Panc1 (cell line): Measurements from ENCODE around the gene DOK6. TPM values are rescaled to one million over a fixed set of nuclear protein-coding genes. Genes with fewer than 3 reads are reported as not detected.

Experiments used
- ATAC-seq: fragments of 200-7000 bp; cut with Tn5 transposase; 2 replicates; pipeline ENCODE4 v1.9.1; 2020; ENCODE audit warnings: mild to moderate bottlenecking, moderate library complexity
- BruUV-seq: library from RNA; stranded (reverse); fragments of 400-500 nt; replicated peaks from 2 replicates; lab custom pipeline; 2021; lab: Mats Ljungman, UMichigan
- CTCF ChIA-PET: fragments of 300-600 bp; sonication (Branson Sonifier 250); formaldehyde crosslinking; loops from one replicate; lab custom pipeline; 2022; ENCODE audit warnings: antibody characterized with exemption; lab: Charles Lee
- POLR2A ChIA-PET: fragments of 300-600 bp; sonication (Branson Sonifier 250); formaldehyde crosslinking; loops from one replicate; lab custom pipeline; 2022; ENCODE audit warnings: antibody characterized with exemption; lab: Charles Lee
- DNase-seq: peaks from one replicate; pipeline ENCODE4 v3.0.0-alpha.2; 2010; ENCODE audit warnings: low read depth, low spot score
- H3K27ac ChIP-seq: 2 replicates; pipeline ENCODE4 v1.5.1; 2011; ENCODE audit warnings: mild to moderate bottlenecking, low read length, inconsistent platforms
- H3K27me3 ChIP-seq: fragments of 200-500 bp; sonication (Bioruptor generic); 2 replicates; pipeline ENCODE4 v1.6.0; 2014; ENCODE audit warnings: low read length, inconsistent platforms; ENCODE audit not compliant: control insufficient read depth, insufficient read depth
- H3K36me3 ChIP-seq: fragments of 200-500 bp; sonication (Bioruptor generic); 2 replicates; pipeline ENCODE4 v1.5.1; 2014; ENCODE audit warnings: inconsistent platforms, mild to moderate bottlenecking, low read length, moderate library complexity; ENCODE audit not compliant: control insufficient read depth, insufficient read depth
- H3K4me1 ChIP-seq: 2 replicates; pipeline ENCODE4 v1.5.1; 2011; ENCODE audit warnings: inconsistent platforms, mild to moderate bottlenecking, low read length, moderate library complexity; ENCODE audit not compliant: control insufficient read depth, insufficient read depth
- H3K4me3 ChIP-seq, 2 experiments: 2 replicates each; pipeline ENCODE4 v1.5.1; 2011 to 2012; ENCODE audit warnings: low read depth in 2 of 2, low read length in 2 of 2, mild to moderate bottlenecking in 2 of 2, inconsistent platforms in 1 of 2, moderate library complexity in 1 of 2
- H3K9me3 ChIP-seq: fragments of 200-500 bp; sonication (Bioruptor generic); 2 replicates; pipeline ENCODE4 v1.5.1; 2014; ENCODE audit warnings: low read depth, mild to moderate bottlenecking, inconsistent platforms, low read length, moderate library complexity; ENCODE audit not compliant: control insufficient read depth, insufficient read depth
- CTCF ChIP-seq: fragments of 450-650 bp; IDR thresholded peaks from 2 replicates; pipeline ENCODE4 v1.5.1; 2017; ENCODE audit warnings: mild to moderate bottlenecking
- POLR2AphosphoS5 ChIP-seq: IDR thresholded peaks from 2 replicates; pipeline ENCODE4 v1.6.1; 2012; ENCODE audit warnings: mild to moderate bottlenecking, low read depth, low read length, moderate library complexity
- SIN3A ChIP-seq: IDR thresholded peaks from 2 replicates; pipeline ENCODE4 v1.6.1; 2012; ENCODE audit warnings: low read depth, mild to moderate bottlenecking, low read length, moderate library complexity, borderline replicate concordance; ENCODE audit not compliant: insufficient read depth
- TCF7L2 ChIP-seq: IDR thresholded peaks from 2 replicates; pipeline ENCODE4 v1.6.1; 2011; ENCODE audit warnings: mild to moderate bottlenecking, low read depth, low read length, inconsistent platforms
- in situ Hi-C: cut with HindIII; loops from 2 replicates; pipeline ENCODE4 v1.10.0; 2016; ENCODE audit warnings: low sequenced_read_pairs, low pct_unique_long_range_greater_than_20kb
- intact Hi-C: fragments of 100-400 bp; cut with micrococcal nuclease; formaldehyde crosslinking; loops from one replicate; pipeline ENCODE4 v1.10.0; 2022; ENCODE audit not compliant: unreplicated experiment
- total RNA-seq: library from RNA; stranded (reverse); gene quantifications from one replicate; pipeline ENCODE4 v1.2.1, GENCODE V29; 2021; ENCODE audit not compliant: unreplicated experiment
- TF ChIP-seq, protein P1 (sequence below), 2 experiments: IDR thresholded peaks; 2 replicates each; pipeline ENCODE4 v1.6.1; 2011 to 2012; ENCODE audit warnings: low read depth in 2 of 2, control low read depth in 1 of 2, low read length in 1 of 2, mild to moderate bottlenecking in 1 of 2, moderate library complexity in 1 of 2; ENCODE audit not compliant: insufficient read depth in 1 of 2

Gene DOK6
- total RNA-seq, 1 experiment from 2014 or later: not detected

GRCh38 chr18:69845593-69846506, 445.2 kb downstream of the DOK6 start:
- CTCF ChIA-PET: no interaction called here
- TF ChIP-seq POLR2AphosphoS5 (no peak), CTCF (peak; percentile 14; the same call in 1 of the 2 replicates)
- intact Hi-C loops: no loop called here
- no peak for ATAC-seq
- Histone ChIP-seq H3K4me1 (no peaks in the 10 kb centered on the region), H3K9me3 (no peaks in the 10 kb centered on the region), H3K27ac (no peak overlapping the region), H3K36me3 (no peaks in the 10 kb centered on the region), H3K4me3 (no peak overlapping the region), H3K27me3 (no peaks in the 10 kb centered on the region)
- POLR2A ChIA-PET: no interaction called here
- no TSS peak for BruUV-seq
- in situ Hi-C loops: no loop called here
- no peak for DNase-seq

- POLR2A ChIA-PET: no interaction called here
- H3K27me3 ChIP-seq: no peaks in the 10 kb centered on the region
- no peaks in the 10 kb centered on the region for H3K4me1 ChIP-seq
- no peak for ATAC-seq
- intact Hi-C loops: no loop called here
- H3K9me3 ChIP-seq: no peaks in the 10 kb centered on the region
- TF ChIP-seq CTCF (no peak), POLR2AphosphoS5 (no peak), TCF7L2 (no peak), SIN3A (no peak)
- TF ChIP-seq, protein P1, sequence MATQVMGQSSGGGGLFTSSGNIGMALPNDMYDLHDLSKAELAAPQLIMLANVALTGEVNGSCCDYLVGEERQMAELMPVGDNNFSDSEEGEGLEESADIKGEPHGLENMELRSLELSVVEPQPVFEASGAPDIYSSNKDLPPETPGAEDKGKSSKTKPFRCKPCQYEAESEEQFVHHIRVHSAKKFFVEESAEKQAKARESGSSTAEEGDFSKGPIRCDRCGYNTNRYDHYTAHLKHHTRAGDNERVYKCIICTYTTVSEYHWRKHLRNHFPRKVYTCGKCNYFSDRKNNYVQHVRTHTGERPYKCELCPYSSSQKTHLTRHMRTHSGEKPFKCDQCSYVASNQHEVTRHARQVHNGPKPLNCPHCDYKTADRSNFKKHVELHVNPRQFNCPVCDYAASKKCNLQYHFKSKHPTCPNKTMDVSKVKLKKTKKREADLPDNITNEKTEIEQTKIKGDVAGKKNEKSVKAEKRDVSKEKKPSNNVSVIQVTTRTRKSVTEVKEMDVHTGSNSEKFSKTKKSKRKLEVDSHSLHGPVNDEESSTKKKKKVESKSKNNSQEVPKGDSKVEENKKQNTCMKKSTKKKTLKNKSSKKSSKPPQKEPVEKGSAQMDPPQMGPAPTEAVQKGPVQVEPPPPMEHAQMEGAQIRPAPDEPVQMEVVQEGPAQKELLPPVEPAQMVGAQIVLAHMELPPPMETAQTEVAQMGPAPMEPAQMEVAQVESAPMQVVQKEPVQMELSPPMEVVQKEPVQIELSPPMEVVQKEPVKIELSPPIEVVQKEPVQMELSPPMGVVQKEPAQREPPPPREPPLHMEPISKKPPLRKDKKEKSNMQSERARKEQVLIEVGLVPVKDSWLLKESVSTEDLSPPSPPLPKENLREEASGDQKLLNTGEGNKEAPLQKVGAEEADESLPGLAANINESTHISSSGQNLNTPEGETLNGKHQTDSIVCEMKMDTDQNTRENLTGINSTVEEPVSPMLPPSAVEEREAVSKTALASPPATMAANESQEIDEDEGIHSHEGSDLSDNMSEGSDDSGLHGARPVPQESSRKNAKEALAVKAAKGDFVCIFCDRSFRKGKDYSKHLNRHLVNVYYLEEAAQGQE (IDR thresholded peaks at IDR 0.05; ENCODE audit: insufficient read depth in 1 of 2, low read depth in 2 of 2, low read length in 1 of 2): no peak
- H3K4me3 ChIP-seq: no peak overlapping the region
- DNase-seq: no peak
- BruUV-seq: no TSS peak
- CTCF ChIA-PET: no interaction called here
- no peaks in the 10 kb centered on the region for H3K36me3 ChIP-seq
- H3K27ac ChIP-seq: no peak overlapping the region
- in situ Hi-C loops: no loop called here
Observed at GRCh38 chr18:69853051-69853450, 452.4 kb downstream of the DOK6 start.
